ENCODE data around the gene DRD3.

GRCh38 chr3:114223143-114223542 lies 44.3 kb upstream of the DRD3 start:
- TF ChIP-seq SP1 (IDR thresholded peaks at IDR 0.05), result no peak
- TF ChIP-seq ELF4 (IDR thresholded peaks at IDR 0.05), result no peak

Data from HEK293T (cell line).